HEK293 (cell line): Measurements from ENCODE around the gene ANO8.

Experiments
- FEZF1 ChIP-seq: fragments of 450-650 bp; formaldehyde crosslinking; IDR thresholded peaks from 2 replicates; pipeline ENCODE4 v1.5.1; 2016; ENCODE audit warnings: missing biosample characterization, missing genetic modification characterization
- HOXD13 ChIP-seq: sonication (generic); formaldehyde crosslinking; IDR thresholded peaks from 2 replicates; pipeline ENCODE4 v1.8.0; 2022; ENCODE audit warnings: missing genetic modification reagents, borderline replicate concordance
- IKZF3 ChIP-seq: fragments of 450-650 bp; IDR thresholded peaks from 2 replicates; pipeline ENCODE4 v1.5.0; 2018; ENCODE audit warnings: missing biosample characterization, mild to moderate bottlenecking, missing genetic modification characterization, moderate library complexity
- SP7 ChIP-seq: fragments of 450-650 bp; formaldehyde crosslinking; IDR thresholded peaks from 2 replicates; pipeline ENCODE4 v1.5.1; 2016; ENCODE audit warnings: missing biosample characterization, missing genetic modification characterization
- ZBTB11 ChIP-seq: fragments of 450-650 bp; formaldehyde crosslinking; conservative IDR thresholded peaks from 2 replicates; pipeline ENCODE4 v1.5.1; 2016; ENCODE audit warnings: low read depth, missing biosample characterization, missing genetic modification characterization
- ZBTB48 ChIP-seq: fragments of 450-650 bp; formaldehyde crosslinking; IDR thresholded peaks from 2 replicates; pipeline ENCODE4 v1.5.1; 2016; ENCODE audit warnings: missing biosample characterization, missing genetic modification characterization
- ZBTB7A ChIP-seq: fragments of 450-650 bp; formaldehyde crosslinking; IDR thresholded peaks from 2 replicates; pipeline ENCODE4 v1.5.1; 2016; ENCODE audit warnings: low read depth, missing biosample characterization, missing genetic modification characterization
- ZBTB8A ChIP-seq: fragments of 450-650 bp; formaldehyde crosslinking; IDR thresholded peaks from 2 replicates; pipeline ENCODE4 v1.5.1; 2016; ENCODE audit warnings: missing biosample characterization, missing genetic modification characterization
- ZEB2 ChIP-seq: fragments of 450-650 bp; formaldehyde crosslinking; IDR thresholded peaks from 2 replicates; pipeline ENCODE4 v1.5.1; 2016; ENCODE audit warnings: missing biosample characterization, missing genetic modification characterization
- ZFP37 ChIP-seq: fragments of 450-650 bp; formaldehyde crosslinking; IDR thresholded peaks from 2 replicates; pipeline ENCODE4 v1.5.1; 2016; ENCODE audit warnings: missing biosample characterization, missing genetic modification characterization
- ZNF169 ChIP-seq: fragments of 450-650 bp; formaldehyde crosslinking; IDR thresholded peaks from 2 replicates; pipeline ENCODE4 v1.5.1; 2016; ENCODE audit warnings: missing biosample characterization, missing genetic modification characterization
- ZNF174 ChIP-seq: fragments of 450-650 bp; formaldehyde crosslinking; IDR thresholded peaks from 2 replicates; pipeline ENCODE4 v1.5.0; 2017; ENCODE audit warnings: missing biosample characterization, mild to moderate bottlenecking, missing genetic modification characterization
- ZNF324 ChIP-seq: fragments of 450-650 bp; formaldehyde crosslinking; IDR thresholded peaks from 2 replicates; pipeline ENCODE4 v1.5.1; 2016; ENCODE audit warnings: missing biosample characterization, missing genetic modification characterization
- ZNF394 ChIP-seq: fragments of 450-650 bp; formaldehyde crosslinking; IDR thresholded peaks from 2 replicates; pipeline ENCODE4 v1.5.1; 2016; ENCODE audit warnings: missing biosample characterization, missing genetic modification characterization, mild to moderate bottlenecking, moderate library complexity, borderline replicate concordance
- ZNF473 ChIP-seq: fragments of 450-650 bp; formaldehyde crosslinking; IDR thresholded peaks from 2 replicates; pipeline ENCODE4 v1.5.1; 2017; ENCODE audit warnings: missing biosample characterization, missing genetic modification characterization
- ZNF518A ChIP-seq: fragments of 450-650 bp; formaldehyde crosslinking; conservative IDR thresholded peaks from 2 replicates; pipeline ENCODE4 v1.5.1; 2016; ENCODE audit warnings: low read depth, missing biosample characterization, missing genetic modification characterization
- ZNF555 ChIP-seq: fragments of 450-650 bp; formaldehyde crosslinking; conservative IDR thresholded peaks from 2 replicates; pipeline ENCODE4 v1.5.1; 2017; ENCODE audit warnings: missing biosample characterization, mild to moderate bottlenecking, missing genetic modification characterization, inconsistent platforms
- ZNF629 ChIP-seq: fragments of 450-650 bp; formaldehyde crosslinking; IDR thresholded peaks from 2 replicates; pipeline ENCODE4 v1.5.1; 2017; ENCODE audit warnings: missing biosample characterization, missing genetic modification characterization
- ZNF639 ChIP-seq: fragments of 450-650 bp; formaldehyde crosslinking; IDR thresholded peaks from 2 replicates; pipeline ENCODE4 v1.5.1; 2016; ENCODE audit warnings: missing biosample characterization, missing genetic modification characterization
- ZNF645 ChIP-seq: fragments of 450-650 bp; formaldehyde crosslinking; IDR thresholded peaks from 2 replicates; pipeline ENCODE4; 2016; ENCODE audit warnings: missing biosample characterization, missing genetic modification characterization
- ZNF654 ChIP-seq: fragments of 450-650 bp; formaldehyde crosslinking; IDR thresholded peaks from 2 replicates; pipeline ENCODE4 v1.5.1; 2016; ENCODE audit warnings: low read depth, missing biosample characterization, missing genetic modification characterization
- ZNF704 ChIP-seq: fragments of 450-650 bp; formaldehyde crosslinking; IDR thresholded peaks from 2 replicates; pipeline ENCODE4 v1.5.1; 2016; ENCODE audit warnings: missing biosample characterization, missing genetic modification characterization
- ZSCAN30 ChIP-seq: fragments of 450-650 bp; IDR thresholded peaks from 2 replicates; pipeline ENCODE4 v1.5.1; 2018; ENCODE audit warnings: missing biosample characterization, mild to moderate bottlenecking, missing genetic modification characterization, moderate library complexity
- ZSCAN4 ChIP-seq: fragments of 450-650 bp; formaldehyde crosslinking; IDR thresholded peaks from 2 replicates; pipeline ENCODE4 v1.5.1; 2017; ENCODE audit warnings: missing biosample characterization, missing genetic modification characterization

ANO8 gene

GRCh38 chr19:17336872-17337674, 2.4 kb upstream of the ANO8 start, which contains the start of gene GTPBP3 (continued):
- TF ChIP-seq ZNF704 (tag by site-specific recombination) (peak; percentile 7; the same call in 1 of the 2 replicates), ZNF324 (peak; percentile 96), ZNF174 (no peak), ZNF169 (no peak), HOXD13 (CRISPR knock-in tag) (peak; percentile 66; the same call in 1 of the 2 replicates), IKZF3 (tag by site-specific recombination) (peak; percentile 99), ZBTB7A (tag by site-specific recombination) (peak; percentile 69), ZFP37 (tag by site-specific recombination) (peak; percentile 99), ZNF473 (no peak), ZNF518A (tag by site-specific recombination) (peak; percentile 84), ZSCAN30 (tag by site-specific recombination) (peak; percentile 32; the same call in 1 of the 2 replicates), ZBTB8A (tag by site-specific recombination) (peak; percentile 40), FEZF1 (tag by site-specific recombination) (peak; percentile 97), ZNF639 (tag by site-specific recombination) (peak; percentile 99), ZSCAN4 (tag by site-specific recombination) (peak; percentile 53), ZBTB48 (tag by site-specific recombination) (peak; percentile 92; the same call in 1 of the 2 replicates), ZBTB11 (tag by site-specific recombination) (peak; percentile 100), SP7 (tag by site-specific recombination) (peak; percentile 97), ZNF555 (tag by site-specific recombination) (no peak), ZNF654 (tag by site-specific recombination) (peak; percentile 25), ZNF645 (0 out of 2 replicates have a peak, but pooled peaks have one; percentile 24), ZNF394 (tag by site-specific recombination) (peak; percentile 75; the same call in 1 of the 2 replicates), ZNF629 (peak; percentile 89), ZEB2 (tag by site-specific recombination) (peak; percentile 90)
